Neural cell (in vitro differentiated cells): Measurements from ENCODE around the gene GRID1. TPM values are rescaled to one million over a fixed set of nuclear protein-coding genes. Genes with fewer than 3 reads are reported as not detected.

Source experiments
- H2AFZ ChIP-seq: fragments of 200-600, 300-800 bp; sonication (generic), shearing (Covaris generic); 2 replicates; pipeline ENCODE4 v1.6.0; 2014; ENCODE audit warnings: low read depth, mild to moderate bottlenecking, antibody characterized with exemption, low read length, moderate library complexity
- H3F3A ChIP-seq: fragments of 200-600 bp; shearing (Covaris generic); 2 replicates; pipeline ENCODE4 v1.6.1; 2016; ENCODE audit warnings: mild to moderate bottlenecking, moderate library complexity, mixed read lengths, antibody characterized with exemption, low read length; ENCODE audit not compliant: insufficient read depth, poor library complexity, severe bottlenecking
- H3K27ac ChIP-seq: fragments of 200-600, 300-800 bp; sonication (generic), shearing (Covaris generic); 2 replicates; pipeline ENCODE4 v1.5.1; 2014; ENCODE audit warnings: mild to moderate bottlenecking, low read length, moderate library complexity
- H3K27me3 ChIP-seq: fragments of 300-800, 200-600 bp; sonication (generic), shearing (Covaris generic); 2 replicates; pipeline ENCODE4 v1.6.0; 2014; ENCODE audit warnings: mild to moderate bottlenecking, low read depth, low read length, moderate library complexity; ENCODE audit not compliant: insufficient read depth
- H3K36me3 ChIP-seq: fragments of 300-800, 200-600 bp; sonication (generic), shearing (Covaris generic); 2 replicates; pipeline ENCODE4 v1.5.1; 2014; ENCODE audit warnings: mild to moderate bottlenecking, antibody characterized with exemption, low read length, moderate library complexity; ENCODE audit not compliant: insufficient read depth
- H3K4me2 ChIP-seq: fragments of 300-800, 200-600 bp; sonication (generic), shearing (Covaris generic); 2 replicates; pipeline ENCODE4 v1.6.0; 2014; ENCODE audit warnings: mild to moderate bottlenecking, low read length
- H3K4me3 ChIP-seq: fragments of 300-800, 200-600 bp; sonication (generic), shearing (Covaris generic); 2 replicates; pipeline ENCODE4 v1.5.1; 2014; ENCODE audit warnings: mild to moderate bottlenecking, low read length, moderate library complexity
- H3K79me2 ChIP-seq: fragments of 200-600 bp; shearing (Covaris generic); replicated peaks from 2 replicates; pipeline ENCODE4 v1.6.0; 2014; ENCODE audit warnings: mild to moderate bottlenecking, low read length, moderate library complexity; ENCODE audit not compliant: insufficient read depth
- H3K9ac ChIP-seq: fragments of 300-800, 200-600 bp; sonication (generic), shearing (Covaris generic); 2 replicates; pipeline ENCODE4 v1.6.1; 2016; ENCODE audit warnings: mild to moderate bottlenecking, low read length, mixed read lengths
- H3K9me2 ChIP-seq: fragments of 200-600 bp; shearing (Covaris generic); 2 replicates; pipeline ENCODE4 v1.6.1; 2016; ENCODE audit warnings: mild to moderate bottlenecking, low read length, mixed read lengths; ENCODE audit not compliant: insufficient read depth
- H3K9me3 ChIP-seq: fragments of 200-600, 300-800 bp; sonication (generic), shearing (Covaris generic); 2 replicates; pipeline ENCODE4 v1.6.1; 2016; ENCODE audit warnings: mild to moderate bottlenecking, mixed run types, low read length, moderate library complexity, mixed read lengths
- H4K20me1 ChIP-seq: fragments of 200-600 bp; shearing (Covaris generic); 2 replicates; pipeline ENCODE4 v1.6.1; 2016; ENCODE audit warnings: mild to moderate bottlenecking, mixed run types; ENCODE audit not compliant: insufficient read depth
- EP300 ChIP-seq: fragments of 450-650 bp; conservative IDR thresholded peaks from 2 replicates; pipeline ENCODE4 v1.6.1; 2014; ENCODE audit warnings: antibody characterized with exemption, mild to moderate bottlenecking, moderate library complexity; ENCODE audit not compliant: poor library complexity, severe bottlenecking
- EZH2 ChIP-seq: fragments of 200-600, 300-800 bp; shearing (Covaris generic), sonication (generic); IDR thresholded peaks from 2 replicates; pipeline ENCODE4 v1.6.1; 2014; ENCODE audit warnings: antibody characterized with exemption, low read length, borderline replicate concordance, mild to moderate bottlenecking; ENCODE audit not compliant: insufficient read depth, poor library complexity, severe bottlenecking
- MXI1 ChIP-seq: fragments of 450-650 bp; conservative IDR thresholded peaks from 2 replicates; pipeline ENCODE4 v1.6.1; 2014; ENCODE audit warnings: antibody characterized with exemption, mild to moderate bottlenecking; ENCODE audit not compliant: poor library complexity, severe bottlenecking
- POLR2AphosphoS5 ChIP-seq: IDR thresholded peaks from 2 replicates; pipeline ENCODE4 v1.6.1; 2012
- RAD21 ChIP-seq: fragments of 450-650 bp; conservative IDR thresholded peaks from 2 replicates; pipeline ENCODE4 v1.6.1; 2014; ENCODE audit warnings: antibody characterized with exemption, mild to moderate bottlenecking, moderate library complexity
- SMC3 ChIP-seq: fragments of 450-650 bp; conservative IDR thresholded peaks from 2 replicates; pipeline ENCODE4 v1.6.1; 2014; ENCODE audit warnings: antibody characterized with exemption, mild to moderate bottlenecking, moderate library complexity; ENCODE audit not compliant: poor library complexity
- TAF1 ChIP-seq: IDR thresholded peaks from 2 replicates; pipeline ENCODE4 v1.6.1; 2012; ENCODE audit warnings: low read depth
- polyA plus RNA-seq: library from polyadenylated mRNA; depleted of rRNA; stranded (reverse); fragments of >200 nt; gene quantifications from 2 replicates; pipeline ENCODE4 v1.2.3, GENCODE V29; 2014
- TF ChIP-seq, protein P1 (sequence below): fragments of 450-650 bp; IDR thresholded peaks from 2 replicates; pipeline ENCODE4 v1.5.1; 2014; ENCODE audit warnings: antibody characterized with exemption, mild to moderate bottlenecking, moderate library complexity; ENCODE audit not compliant: poor library complexity, severe bottlenecking
- TF ChIP-seq, protein P2 (sequence below): IDR thresholded peaks from 2 replicates; pipeline ENCODE4 v1.6.1; 2012; ENCODE audit warnings: borderline replicate concordance

GRID1 gene
- polyA plus RNA-seq, 1 donor from 2014 or later, result 7.3 TPM

DNA sequence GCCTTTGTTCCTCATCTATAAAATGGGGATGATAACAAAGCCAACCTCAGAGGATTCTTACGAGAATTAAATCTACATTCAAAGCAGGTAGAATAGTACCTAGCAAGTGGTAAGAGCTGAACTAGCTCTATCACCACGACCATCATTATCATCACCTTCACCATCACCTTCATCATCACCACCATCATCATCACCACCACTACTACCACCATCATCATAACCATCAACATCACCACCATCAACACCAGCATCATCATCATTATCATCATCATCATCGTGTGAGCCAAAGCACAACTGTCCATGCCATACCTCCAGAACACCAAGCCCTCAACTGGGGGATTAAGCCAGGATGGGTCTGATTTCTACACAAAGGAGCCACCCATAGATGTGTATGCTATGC lies 206.8 kb downstream of the GRID1 start:
- H3F3A ChIP-seq, result no peaks in the 10 kb centered on the region
- no peaks in the 10 kb centered on the region for H4K20me1 ChIP-seq
- H3K27ac ChIP-seq, result no peak overlapping the region
- H3K9me2 ChIP-seq, result no peaks in the 10 kb centered on the region
- H2AFZ ChIP-seq, result no peak overlapping the region
- H3K4me3 ChIP-seq, result no peak overlapping the region
- H3K4me2 ChIP-seq, result no peak overlapping the region
- H3K9me3 ChIP-seq, result no peaks in the 10 kb centered on the region
- TF ChIP-seq RAD21, result no peak
- TF ChIP-seq EP300, result no peak
- no peaks in the 10 kb centered on the region for H3K36me3 ChIP-seq
- H3K9ac ChIP-seq, result no peak overlapping the region
- H3K79me2 ChIP-seq, result no peaks in the 10 kb centered on the region
- H3K27me3 ChIP-seq, result no peaks in the 10 kb centered on the region

DNA sequence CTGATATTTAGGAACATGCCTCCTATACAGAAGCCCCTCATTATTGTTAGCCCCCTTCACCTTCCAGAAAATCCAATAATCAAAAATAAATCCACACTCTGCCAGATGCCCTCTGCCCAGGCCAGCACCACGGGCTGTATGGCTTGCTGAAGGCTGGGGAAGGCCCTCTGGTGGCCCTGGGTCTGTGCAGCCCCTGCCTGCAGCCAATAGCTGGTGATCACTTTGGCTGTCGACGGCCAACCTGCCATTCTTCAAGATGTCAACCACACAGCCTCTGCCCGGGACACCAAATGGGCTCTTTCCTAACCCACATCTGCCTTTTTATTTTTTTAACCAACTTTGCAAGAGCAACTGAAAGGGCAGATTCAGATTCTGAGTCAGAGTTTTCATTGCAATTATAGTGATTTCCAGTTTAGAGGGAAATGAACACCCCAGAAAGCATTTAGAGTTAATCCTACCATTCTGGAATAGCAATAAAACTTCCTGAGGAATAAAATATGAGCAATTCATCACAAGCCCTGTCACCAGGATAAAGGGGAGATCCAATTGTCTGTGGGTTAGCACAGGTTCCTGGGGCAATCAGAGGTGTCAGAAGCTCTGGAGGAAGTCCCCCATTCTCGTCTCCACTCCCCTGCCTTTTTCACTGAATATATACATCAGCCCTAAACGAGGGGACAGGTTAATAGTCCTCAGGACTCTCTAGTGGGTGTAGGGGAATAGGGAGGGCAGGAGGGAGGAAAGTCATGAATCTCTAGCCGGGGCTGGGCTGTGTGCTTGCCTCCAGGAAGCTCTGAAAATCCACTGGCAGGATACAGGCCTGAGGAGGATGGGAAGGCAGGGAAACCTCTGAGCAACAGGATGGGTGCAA lies 211.3 kb downstream of the GRID1 start:
- TF ChIP-seq MXI1 (no peak), SMC3 (peak; percentile 8), EP300 (no peak), RAD21 (no peak), TAF1 (no peak), EZH2 (no peak), POLR2AphosphoS5 (no peak)
- TF ChIP-seq, protein P1, sequence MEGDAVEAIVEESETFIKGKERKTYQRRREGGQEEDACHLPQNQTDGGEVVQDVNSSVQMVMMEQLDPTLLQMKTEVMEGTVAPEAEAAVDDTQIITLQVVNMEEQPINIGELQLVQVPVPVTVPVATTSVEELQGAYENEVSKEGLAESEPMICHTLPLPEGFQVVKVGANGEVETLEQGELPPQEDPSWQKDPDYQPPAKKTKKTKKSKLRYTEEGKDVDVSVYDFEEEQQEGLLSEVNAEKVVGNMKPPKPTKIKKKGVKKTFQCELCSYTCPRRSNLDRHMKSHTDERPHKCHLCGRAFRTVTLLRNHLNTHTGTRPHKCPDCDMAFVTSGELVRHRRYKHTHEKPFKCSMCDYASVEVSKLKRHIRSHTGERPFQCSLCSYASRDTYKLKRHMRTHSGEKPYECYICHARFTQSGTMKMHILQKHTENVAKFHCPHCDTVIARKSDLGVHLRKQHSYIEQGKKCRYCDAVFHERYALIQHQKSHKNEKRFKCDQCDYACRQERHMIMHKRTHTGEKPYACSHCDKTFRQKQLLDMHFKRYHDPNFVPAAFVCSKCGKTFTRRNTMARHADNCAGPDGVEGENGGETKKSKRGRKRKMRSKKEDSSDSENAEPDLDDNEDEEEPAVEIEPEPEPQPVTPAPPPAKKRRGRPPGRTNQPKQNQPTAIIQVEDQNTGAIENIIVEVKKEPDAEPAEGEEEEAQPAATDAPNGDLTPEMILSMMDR, result peak; percentile 19
- TF ChIP-seq, protein P2, sequence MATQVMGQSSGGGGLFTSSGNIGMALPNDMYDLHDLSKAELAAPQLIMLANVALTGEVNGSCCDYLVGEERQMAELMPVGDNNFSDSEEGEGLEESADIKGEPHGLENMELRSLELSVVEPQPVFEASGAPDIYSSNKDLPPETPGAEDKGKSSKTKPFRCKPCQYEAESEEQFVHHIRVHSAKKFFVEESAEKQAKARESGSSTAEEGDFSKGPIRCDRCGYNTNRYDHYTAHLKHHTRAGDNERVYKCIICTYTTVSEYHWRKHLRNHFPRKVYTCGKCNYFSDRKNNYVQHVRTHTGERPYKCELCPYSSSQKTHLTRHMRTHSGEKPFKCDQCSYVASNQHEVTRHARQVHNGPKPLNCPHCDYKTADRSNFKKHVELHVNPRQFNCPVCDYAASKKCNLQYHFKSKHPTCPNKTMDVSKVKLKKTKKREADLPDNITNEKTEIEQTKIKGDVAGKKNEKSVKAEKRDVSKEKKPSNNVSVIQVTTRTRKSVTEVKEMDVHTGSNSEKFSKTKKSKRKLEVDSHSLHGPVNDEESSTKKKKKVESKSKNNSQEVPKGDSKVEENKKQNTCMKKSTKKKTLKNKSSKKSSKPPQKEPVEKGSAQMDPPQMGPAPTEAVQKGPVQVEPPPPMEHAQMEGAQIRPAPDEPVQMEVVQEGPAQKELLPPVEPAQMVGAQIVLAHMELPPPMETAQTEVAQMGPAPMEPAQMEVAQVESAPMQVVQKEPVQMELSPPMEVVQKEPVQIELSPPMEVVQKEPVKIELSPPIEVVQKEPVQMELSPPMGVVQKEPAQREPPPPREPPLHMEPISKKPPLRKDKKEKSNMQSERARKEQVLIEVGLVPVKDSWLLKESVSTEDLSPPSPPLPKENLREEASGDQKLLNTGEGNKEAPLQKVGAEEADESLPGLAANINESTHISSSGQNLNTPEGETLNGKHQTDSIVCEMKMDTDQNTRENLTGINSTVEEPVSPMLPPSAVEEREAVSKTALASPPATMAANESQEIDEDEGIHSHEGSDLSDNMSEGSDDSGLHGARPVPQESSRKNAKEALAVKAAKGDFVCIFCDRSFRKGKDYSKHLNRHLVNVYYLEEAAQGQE, result peak; percentile 74
- no peak overlapping the region for H3K9ac ChIP-seq
- H2AFZ ChIP-seq, result no peak overlapping the region
- no peaks in the 10 kb centered on the region for H3F3A ChIP-seq
- no peaks in the 10 kb centered on the region for H4K20me1 ChIP-seq
- H3K9me2 ChIP-seq, result no peaks in the 10 kb centered on the region
- no peaks in the 10 kb centered on the region for H3K27me3 ChIP-seq
- no peak overlapping the region for H3K4me2 ChIP-seq
- no peaks in the 10 kb centered on the region for H3K36me3 ChIP-seq
- H3K27ac ChIP-seq, result peak overlapping the region; percentile 45
- H3K9me3 ChIP-seq, result no peaks in the 10 kb centered on the region
- peak overlapping the region; percentile 22 for H3K4me3 ChIP-seq
- H3K79me2 ChIP-seq, result no peaks in the 10 kb centered on the region
